ENCODE data around the gene FAR2.
A peak's percentile ranks its signal among the peaks of the same experiment; 100 is the strongest.

FAR2 gene

DNA sequence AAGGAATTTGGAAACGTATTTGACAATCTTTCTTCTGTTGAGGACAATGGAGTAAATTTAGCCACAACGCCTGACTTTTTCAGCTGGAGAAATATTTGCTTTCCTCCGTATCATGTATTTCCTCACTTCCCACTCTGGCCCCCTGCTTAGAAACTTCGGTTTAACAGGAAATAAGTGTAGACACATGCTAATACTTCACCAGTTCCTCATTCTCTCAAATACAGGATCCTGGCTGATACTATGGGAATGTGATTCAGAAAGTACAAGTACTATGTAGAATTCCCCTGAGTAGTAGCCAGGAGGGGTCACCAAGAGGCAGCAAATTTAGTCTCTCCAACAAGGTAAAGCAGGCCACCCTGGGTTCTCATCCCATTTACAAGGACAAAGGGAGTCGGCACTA lies 58.0 kb downstream of the FAR2 start:
- DNase-seq, result peak; percentile 88

DNA sequence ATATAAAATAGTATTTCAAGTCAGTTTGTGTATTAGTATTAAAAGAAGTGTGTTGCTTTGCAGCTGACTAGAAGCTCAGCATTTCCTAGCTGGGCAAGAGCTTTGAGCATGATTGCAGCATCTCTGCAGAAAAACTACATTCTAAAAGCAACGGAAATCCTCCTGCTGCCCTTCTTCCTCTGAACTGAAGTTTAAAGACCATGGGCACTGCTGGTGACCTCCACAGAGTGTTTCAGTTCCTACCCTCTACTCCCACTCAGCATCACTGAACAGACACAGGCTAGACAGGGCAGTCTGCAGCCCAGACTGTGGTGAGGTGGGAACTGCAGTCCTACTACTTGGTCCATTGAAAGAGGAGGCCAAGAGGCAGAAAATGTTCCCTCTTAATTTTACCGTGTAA lies 59.0 kb downstream of the FAR2 start:
- DNase-seq, result peak; percentile 80

GRCh38 chr12:29208936-29209701 lies 60.0 kb downstream of the FAR2 start:
- no peak for DNase-seq

DNA sequence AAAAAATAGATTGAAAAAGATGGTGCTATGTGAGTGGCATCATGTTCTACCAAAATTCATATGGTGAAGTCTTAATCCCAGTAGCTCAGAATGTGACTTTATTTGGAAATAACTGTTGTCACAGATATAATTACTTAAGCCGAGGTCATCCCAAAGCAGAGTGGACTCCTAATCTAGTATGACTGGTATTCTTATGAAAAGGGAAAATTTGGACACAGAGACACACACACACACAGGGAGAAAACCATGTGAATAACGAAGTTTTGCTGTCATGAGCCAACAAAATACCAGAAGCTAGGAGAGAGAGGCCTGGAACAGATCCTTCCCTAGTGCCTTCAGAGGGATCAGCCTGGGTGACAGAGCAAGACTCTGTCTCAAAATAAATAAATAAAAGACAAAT lies 62.6 kb downstream of the FAR2 start:
- peak; percentile 15 for DNase-seq

DNA sequence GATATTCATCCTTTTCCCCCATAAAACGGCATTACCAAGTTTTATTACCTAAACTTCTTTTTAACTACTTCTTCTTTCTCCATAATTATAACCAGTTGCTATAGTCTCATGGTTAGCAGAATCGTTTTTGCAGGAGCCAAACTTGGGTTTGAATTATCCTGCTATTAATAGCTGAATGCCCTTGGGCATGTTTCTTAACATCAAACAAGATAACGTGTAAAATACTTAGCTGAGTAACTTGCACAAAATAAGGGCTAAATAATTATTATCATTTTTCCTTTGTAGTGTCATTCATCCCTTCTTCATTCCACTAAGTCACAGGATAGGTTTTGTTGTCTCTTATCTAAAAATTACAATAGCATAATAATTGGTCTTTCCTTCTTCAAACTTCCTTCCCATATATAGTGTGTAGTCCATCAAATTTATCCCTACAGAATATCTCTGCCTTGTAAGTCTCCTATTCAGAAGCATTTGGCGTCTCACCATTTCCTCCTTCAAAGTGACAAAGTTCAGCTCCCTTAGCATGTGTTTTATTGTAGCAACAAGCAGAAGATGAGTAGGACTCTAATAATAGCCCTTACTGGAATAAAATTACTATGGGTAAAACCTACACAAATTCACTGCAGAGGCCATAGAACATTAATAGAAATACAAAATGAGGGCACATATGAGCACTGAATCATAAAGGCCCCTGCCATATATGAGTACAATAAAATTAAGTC lies 63.8 kb downstream of the FAR2 start:
- DNase-seq, result peak; percentile 40

DNA sequence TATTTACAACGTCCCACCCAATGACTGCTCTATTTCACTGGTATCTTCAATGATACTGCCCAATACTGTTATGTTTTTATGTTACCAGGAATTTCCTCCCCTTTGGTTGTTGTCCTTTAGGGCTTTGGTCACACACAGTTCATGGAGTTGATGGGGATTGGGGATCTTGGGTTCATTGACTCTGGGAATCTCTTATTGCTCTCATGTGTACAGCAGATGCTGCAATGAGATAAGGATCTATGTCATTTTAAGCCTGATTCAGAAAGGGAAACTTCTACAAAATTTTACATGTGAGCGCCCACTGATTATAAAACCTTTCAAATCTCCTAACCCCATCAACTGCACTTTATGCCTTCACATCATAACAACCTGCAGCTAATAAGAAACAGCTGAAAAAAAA lies 67.2 kb downstream of the FAR2 start:
- DNase-seq, result no peak

GRCh38 chr12:29216797-29217575 lies 67.9 kb downstream of the FAR2 start:
- DNase-seq, result peak; percentile 52

- no peak for DNase-seq
Observed at GRCh38 chr12:29220632-29221336, 71.7 kb downstream of the FAR2 start.

- no peak for DNase-seq
Observed at GRCh38 chr12:29222200-29222599, 73.1 kb downstream of the FAR2 start.

DNA sequence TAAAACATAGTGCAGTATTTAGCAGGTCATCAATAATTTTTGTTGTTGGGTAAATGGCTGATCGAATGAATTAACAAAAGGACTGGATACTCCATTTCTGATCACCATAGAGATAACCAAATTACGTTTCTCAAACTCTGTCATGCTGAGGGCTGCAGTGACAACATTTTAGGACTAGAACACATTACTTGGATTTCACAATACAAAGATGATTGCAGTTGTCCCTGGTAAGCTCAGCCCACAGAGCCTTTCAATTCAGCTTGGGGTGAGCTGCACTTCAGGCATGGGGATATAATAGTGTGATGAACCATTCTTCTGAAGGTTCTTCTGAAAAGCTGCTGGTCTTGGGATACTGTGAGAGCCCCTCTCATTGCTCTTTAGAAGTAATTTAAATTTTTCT lies 74.3 kb downstream of the FAR2 start:
- DNase-seq, result peak; percentile 52

- no peak for DNase-seq
Observed at GRCh38 chr12:29223956-29224543, 75.0 kb downstream of the FAR2 start.

- DNase-seq, result no peak
Observed at GRCh38 chr12:29224572-29224971, 75.5 kb downstream of the FAR2 start.

GRCh38 chr12:29225834-29226233 lies 76.8 kb downstream of the FAR2 start:
- no peak for DNase-seq

DNA sequence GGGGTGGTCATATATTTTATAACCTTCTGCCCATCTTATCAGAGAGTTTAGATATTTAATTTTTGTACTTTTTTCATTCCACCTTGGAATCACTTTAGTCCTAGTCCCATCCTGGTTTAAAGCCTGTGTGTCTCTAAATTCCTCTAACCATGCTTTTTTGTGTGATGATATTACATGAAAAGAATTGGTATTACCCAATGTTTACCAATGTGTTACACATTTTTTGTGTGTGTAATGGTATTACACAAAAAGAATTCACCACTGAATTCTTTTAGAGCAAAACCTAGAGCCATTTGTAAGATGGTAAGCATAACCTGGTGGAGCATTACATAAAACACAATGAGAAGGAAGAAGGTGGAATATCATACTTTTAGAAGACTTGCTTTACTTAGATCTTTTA lies 77.5 kb downstream of the FAR2 start:
- no peak for DNase-seq

DNA sequence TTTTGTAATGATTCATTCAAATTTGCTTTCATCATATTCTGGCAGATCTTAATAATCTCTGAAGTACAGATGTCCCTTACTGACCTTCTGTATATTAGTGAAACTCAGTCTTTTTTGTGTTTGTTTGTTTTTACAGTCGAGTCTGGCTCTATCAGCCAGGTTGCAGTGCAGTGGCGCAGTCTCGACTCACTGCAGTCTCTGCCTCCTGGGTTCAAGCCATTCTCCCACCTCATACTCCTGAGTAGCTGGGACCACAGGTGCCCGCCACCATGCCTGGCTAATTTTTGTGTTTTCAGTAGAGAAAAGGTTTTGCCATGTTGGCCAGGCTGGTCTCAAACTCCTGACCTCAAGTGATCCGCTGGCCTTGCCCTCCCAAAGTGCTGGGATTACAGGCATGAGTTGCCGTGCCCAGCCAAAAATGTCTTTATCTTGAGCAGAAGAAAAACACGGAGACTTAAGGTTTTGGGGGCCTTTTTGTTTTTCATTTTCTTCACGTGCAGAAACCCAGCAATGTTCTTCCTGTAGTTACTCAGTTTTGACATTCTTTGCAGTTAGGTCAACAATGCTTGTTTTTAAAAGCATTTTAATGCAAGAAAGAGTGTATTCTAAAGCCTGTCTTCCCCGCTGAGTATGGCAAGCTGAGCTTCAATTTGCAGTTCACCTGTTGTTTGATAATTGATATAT lies 79.5 kb downstream of the FAR2 start:
- no peak for DNase-seq

- no peak for DNase-seq
Observed at GRCh38 chr12:29229158-29229505, 80.1 kb downstream of the FAR2 start.

GRCh38 chr12:29229937-29230336 lies 80.9 kb downstream of the FAR2 start:
- no peak for DNase-seq

DNA sequence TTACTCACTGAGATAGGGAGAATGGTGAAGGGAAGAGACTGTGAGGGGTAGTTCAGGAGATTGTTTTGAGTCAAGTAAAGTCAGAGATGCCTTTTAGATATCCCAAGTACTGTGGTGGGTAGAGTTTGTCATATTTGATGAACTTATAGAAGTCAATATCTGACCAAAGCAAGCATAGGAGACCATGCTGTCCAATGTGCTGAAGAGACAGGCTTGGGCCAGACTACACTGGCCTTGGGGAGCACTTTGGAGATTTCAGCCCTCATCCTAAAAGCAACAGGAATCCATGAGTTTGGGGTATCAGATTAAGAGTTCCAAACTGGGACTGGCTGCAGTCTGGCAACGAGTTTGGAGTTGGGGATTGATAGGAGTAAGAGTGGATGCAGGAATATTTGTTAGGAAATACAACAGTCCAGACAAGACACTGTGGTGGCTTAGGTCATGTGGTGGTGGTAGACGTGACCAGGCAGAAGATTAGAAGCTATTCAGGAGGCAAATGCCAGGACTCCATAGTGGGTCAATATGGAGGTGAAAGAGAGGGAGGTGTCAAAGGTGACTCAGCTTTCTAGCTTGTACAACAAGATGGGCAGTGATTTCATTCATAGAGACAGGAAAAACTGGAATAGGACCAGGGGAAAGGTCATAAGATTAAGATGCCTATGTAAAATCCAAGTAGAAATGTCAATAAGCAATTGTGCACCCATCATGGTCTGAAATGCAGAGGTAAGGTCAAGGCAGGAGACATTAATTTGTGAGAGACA lies 81.9 kb downstream of the FAR2 start:
- DNase-seq, result no peak

DNA sequence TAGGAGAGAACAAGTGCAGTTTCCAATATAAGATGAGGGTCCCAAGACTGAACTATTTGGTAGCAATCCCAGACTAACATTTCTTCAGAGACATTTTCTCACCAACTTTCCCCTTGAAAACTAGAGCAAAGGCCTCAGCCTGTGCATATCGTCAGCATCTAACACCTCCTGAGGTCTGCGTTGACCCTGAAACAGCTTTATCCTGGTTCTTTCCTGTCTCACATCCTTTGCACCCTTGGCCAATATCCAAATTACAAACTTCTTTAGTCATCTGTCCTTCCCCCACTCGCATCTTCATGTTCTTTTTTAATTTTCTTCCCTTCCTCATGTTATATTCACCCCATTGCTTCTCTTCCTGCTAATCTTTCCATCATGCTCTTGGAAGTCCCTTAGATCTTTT lies 83.0 kb downstream of the FAR2 start:
- DNase-seq, result no peak

- DNase-seq, result no peak
Observed at GRCh38 chr12:29234552-29234951, 85.5 kb downstream of the FAR2 start.

- DNase-seq, result no peak
Observed at GRCh38 chr12:29234965-29235626, 86.0 kb downstream of the FAR2 start.

Data from suppressor macrophage treated with lipopolysaccharide for 4 hours (primary cell).